Cardiac septum (tissue), 1 donor: ENCODE results near the gene MACROH2A2. TPM values are rescaled to one million over a fixed set of nuclear protein-coding genes. Genes with fewer than 3 reads are reported as not detected.
"Not testable (repeated sequence)": the region's sequence is repeated elsewhere in the genome, so short reads cannot be mapped to it uniquely, and the experiment has no call there.

ENCODE experiments used
- DNase-seq: peaks from one replicate; pipeline ENCODE4 v3.0.0-alpha.2; 2020; ENCODE audit warnings: low spot score
- intact Hi-C: fragments of 100-400 bp; cut with DNase I; formaldehyde crosslinking; loops from one replicate; pipeline ENCODE4 v1.14.0; 2022
- long read RNA-seq: library from polyadenylated mRNA; unstranded; transcript quantifications from one replicate; pipeline ENCODE4 v2.0.0, GENCODE V29; 2021
- total RNA-seq: library from RNA; stranded (reverse); fragmentation: NEBNext Ultra II Directional; extraction: Animal tissue kit (Norgen Biotek cat#: 25700); gene quantifications from one replicate; pipeline ENCODE4 v1.2.1, GENCODE V29; 2021
- donor health status: DM: no; HTN: no; CAD: no.

Gene MACROH2A2
- 15.3 TPM for total RNA-seq
- long read RNA-seq, transcript H2AFY2-201 (9 exons, 1,980 nt) = major isoform, 26 of 40 reads
- long read RNA-seq, partial matches to known transcripts = 4 of 40 reads
- long read RNA-seq, other reads (novel, unspliced or antisense) = 10 of 40 reads

DNA sequence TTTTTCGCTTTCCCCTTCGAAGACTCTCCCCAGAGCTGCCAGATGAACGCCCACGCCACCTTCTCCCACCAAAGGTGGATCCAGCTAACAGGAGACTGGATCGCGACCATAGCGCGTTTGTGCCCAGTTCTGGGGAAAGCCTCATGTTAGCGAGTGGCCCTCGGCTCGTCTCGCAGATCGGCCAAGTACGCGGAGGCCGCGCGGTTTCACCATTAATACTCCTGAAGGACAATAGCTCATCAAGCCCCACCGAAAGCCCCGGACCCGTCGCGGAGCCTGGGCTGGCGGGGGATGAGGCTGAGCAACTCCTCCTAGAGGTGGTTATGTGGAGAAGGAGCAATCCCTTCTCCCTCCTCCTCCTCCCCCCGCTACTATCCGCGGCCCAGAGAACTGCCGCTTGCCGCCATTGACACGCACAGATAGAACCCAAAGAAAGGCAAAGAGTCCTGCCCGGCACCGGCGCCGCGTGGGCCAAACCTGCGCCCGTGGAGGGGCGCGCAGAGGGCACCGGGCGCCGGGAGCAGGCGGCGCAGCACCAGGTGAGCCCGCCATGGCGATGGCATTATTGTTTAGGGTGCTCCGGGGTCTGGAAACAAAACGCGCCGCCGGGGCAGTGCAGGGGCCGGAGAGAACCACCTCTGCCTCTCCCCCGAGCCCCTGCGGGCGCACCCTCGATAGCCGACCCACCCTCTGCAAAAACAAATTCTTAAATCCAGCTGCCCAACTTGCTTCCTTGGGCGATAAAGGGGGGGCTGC is at the start of gene MACROH2A2:
Gene MACROH2A2, plus strand, starts transcription at position 385 of the 756 bp plus-strand sequence. CDS start 22,813 bp downstream, outside the sequence.
- intact Hi-C loops = no loop called here
- DNase-seq = peak; percentile 81

- intact Hi-C loops = no loop called here
- no peak for DNase-seq
These were observed 45.4 kb upstream of the MACROH2A2 start for GRCh38 chr10:70007116-70007820.

DNA sequence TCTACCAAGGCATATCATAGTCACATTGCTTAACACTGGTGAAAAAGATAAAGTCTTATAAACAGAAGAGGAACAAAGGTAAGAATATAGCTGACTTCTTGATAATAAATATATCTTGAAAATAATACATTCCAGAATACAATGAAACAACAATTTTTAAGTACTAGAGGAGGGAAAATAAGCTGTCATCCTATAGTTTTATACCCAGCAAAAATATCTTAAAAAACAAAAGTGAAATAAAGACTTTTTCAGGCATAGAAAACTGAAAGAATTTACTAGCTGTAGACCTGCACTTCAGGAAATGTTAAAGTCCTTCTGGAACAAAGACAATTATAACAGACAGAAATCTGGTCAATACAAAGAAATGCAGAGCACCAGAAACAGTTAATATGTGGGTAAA is 21.4 kb upstream of the MACROH2A2 start:
- no peak for DNase-seq
- intact Hi-C loops = no loop called here

DNA sequence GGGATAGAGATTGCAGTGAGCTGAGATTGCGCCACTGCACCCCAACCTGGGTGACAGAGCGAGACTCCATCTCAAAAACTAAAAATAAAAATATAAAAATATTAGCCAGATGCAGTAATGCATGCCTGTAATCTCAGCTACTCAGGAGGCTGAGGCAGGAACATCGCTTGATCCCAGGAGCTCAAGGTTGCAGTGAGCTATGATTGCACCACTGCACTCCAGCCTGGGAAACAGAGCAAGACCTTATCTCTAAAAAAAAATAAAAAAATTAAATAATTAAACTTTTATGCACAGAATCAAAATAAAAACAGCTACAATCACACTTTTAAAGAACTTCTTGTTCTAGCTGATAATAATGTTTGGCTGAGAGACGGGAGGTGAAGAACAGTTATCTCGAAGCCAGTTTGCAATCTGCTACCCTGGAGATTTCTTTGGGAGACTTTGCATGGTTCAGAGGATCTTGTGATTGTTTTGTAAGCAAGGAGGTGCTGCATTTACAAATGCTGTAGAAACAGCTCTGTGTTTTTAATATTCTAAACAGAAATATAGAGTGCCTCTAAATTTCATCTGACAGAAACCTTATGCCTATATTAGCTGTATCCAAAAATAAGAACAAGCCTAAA is 19.9 kb upstream of the MACROH2A2 start:
- intact Hi-C loops = no loop called here
- no peak for DNase-seq

DNA sequence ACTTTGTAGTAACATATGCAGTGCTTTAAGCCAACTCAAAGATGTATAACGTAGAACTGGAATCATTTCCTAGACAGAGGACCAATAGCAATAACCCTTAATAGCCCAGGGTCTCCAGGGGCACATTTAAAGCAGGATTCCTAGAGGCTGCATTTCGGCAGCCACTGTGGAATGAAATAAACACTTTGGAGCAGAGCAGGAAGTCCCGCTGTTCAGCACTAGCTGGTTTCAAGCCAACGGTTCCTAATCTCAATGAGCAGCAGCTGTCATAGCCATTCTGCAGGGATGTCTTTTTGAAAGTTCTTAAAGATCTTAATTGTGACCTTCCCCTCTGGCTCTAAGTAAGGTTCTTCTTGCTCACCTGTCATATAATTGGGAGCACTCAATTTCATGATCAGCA is 18.4 kb upstream of the MACROH2A2 start:
- intact Hi-C loops = no loop called here
- no peak for DNase-seq

DNA sequence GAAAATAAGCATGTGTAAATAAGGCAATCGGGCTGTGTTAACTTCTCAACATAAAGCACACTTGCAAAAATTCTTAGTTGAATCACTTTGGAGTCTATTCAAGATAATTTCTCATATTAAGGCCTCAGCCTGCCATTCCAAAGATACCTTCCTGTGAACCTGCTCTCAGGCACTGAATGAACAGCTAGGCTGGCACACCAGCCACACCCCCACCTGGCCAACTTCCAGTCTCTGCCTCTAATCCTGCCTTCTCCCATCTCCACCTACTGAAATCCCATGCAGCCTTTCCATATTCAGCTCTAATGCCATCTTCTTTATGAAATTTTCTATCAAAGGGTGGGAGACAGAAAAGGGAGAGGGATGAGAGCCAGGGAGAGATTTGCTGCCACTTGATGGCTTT is 17.1 kb upstream of the MACROH2A2 start:
- DNase-seq = no peak

GRCh38 chr10:70038923-70039322 is 13.7 kb upstream of the MACROH2A2 start:
- DNase-seq = no peak
- intact Hi-C loops = no loop called here

More for the DNA sequence above, 17.1 kb upstream of the MACROH2A2 start:
- intact Hi-C loops = no loop called here

GRCh38 chr10:70041016-70041415 is 11.6 kb upstream of the MACROH2A2 start:
- DNase-seq = no peak
- intact Hi-C loops = no loop called here

DNA sequence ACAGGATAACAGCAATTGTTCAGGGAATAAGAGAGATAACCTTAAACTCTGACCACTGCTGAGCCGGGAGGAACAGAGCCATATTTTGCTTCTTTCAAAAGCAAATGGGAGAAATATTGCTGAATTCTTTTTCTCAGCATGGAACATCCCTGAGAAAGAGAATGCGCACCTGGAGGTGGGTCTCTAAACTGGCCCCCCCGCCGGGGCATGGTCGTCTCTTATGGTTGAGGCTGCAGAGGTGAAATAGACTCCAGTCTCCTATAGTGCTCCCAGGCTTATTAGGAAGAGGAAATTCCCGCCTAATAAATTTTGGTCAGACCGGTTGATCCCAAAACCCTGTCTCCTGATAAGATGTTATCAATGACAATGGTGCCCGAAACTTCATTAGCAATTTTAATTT is 10.9 kb upstream of the MACROH2A2 start:
- intact Hi-C loops = not testable (repeated sequence)

DNA sequence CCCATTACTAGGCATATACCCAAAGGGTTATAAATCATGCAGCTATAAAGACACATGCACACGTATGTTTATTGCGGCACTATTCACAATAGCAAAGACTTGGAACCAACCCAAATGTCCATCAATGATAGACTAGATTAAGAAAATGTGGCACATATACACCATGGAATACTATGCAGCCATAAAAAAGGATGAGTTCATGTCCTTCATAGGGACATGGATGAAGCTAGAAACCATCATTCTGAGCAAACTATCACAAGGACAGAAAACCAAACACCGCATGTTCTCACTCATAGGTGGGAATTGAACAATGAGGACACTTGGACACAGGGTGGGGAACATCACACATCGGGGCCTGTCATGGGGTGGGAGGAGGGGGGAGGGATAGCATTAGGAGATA is 5.6 kb upstream of the MACROH2A2 start:
- intact Hi-C loops = not testable (repeated sequence)

More for the DNA sequence above, 10.9 kb upstream of the MACROH2A2 start:
- DNase-seq = not testable (repeated sequence)

DNA sequence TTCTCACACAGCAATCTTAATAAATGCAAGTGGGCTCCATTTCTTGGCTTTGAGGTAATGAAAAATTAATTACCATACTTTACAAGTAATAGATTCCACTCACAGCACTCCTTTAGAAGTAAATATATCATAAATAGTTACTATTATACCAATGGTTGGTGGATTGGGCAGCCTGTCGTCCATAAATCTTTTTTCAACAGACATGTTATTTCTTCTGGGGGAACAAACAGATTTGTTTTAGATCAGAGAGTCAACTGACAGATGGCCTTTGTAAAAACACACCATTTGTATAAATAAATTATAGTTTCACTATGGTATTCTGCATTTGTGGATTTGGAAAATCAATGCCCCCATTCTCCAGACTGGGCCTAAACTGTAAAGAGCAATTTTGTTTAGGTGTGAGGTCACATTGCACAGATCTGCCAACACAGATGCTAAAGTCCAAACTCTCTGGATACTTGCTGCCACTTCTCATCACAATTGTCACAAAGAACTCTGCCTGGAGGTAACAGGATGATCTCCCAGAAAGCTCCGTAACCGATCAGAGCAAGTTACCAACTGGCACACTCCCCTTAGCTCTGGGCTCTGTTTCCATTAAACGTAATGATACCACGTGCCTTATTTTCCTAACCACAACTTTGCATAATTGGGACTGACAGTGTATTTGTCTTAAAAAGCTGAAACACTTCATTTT is 4.5 kb upstream of the MACROH2A2 start:
- intact Hi-C loops = no loop called here

More for the DNA sequence above, 5.6 kb upstream of the MACROH2A2 start:
- DNase-seq = not testable (repeated sequence)

DNA sequence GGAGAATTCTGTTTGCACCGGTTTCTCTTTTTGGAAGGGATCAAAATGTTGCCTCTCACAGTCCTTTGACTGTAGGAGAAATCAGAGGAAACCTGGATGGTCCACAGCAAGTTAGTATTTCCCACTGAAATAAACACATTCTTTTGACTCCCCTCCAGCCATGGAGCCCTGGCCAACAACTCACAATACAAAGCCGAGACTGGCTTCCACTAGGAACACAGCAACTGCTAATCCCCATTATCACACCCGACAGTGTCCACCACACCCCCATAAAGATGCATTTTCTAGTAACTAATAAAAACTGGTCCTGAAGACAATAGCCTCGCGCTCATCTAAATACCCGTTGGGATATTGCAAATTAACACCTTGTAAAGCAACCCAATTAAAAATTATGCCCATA is 798 bp upstream of the MACROH2A2 start:
- intact Hi-C loops = no loop called here
- no peak for DNase-seq

More for the DNA sequence above, 4.5 kb upstream of the MACROH2A2 start:
- no peak for DNase-seq

GRCh38 chr10:70053218-70053840 is 683 bp downstream of the MACROH2A2 start:
- intact Hi-C loops = no loop called here
- no peak for DNase-seq

GRCh38 chr10:70053841-70054288 is 1.2 kb downstream of the MACROH2A2 start:
- no peak for DNase-seq
- intact Hi-C loops = no loop called here

GRCh38 chr10:70054902-70055301 is 2.3 kb downstream of the MACROH2A2 start:
- intact Hi-C loops = no loop called here
- DNase-seq = no peak

- DNase-seq = no peak
- intact Hi-C loops = no loop called here
These were observed 2.9 kb downstream of the MACROH2A2 start for GRCh38 chr10:70055550-70055949.

DNA sequence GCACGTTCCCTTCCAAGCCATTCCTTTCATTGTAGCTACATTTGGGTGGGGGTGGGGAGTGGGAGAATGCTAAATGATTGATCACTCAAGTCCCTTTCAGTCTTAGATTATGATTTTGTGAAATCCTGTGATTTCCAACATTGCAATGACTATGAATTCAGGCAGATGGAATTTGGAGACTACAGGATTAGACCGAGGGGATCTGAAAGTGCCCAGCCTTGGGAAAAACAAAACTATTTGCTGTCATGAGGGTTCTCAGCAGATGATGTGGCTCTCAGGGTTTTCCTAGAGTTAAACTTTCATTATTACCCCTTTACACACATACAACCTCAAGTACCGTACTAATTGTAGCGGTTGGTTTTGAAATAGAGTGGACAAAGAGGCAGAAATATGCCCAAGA is 4.7 kb downstream of the MACROH2A2 start:
- intact Hi-C loops = no loop called here
- no peak for DNase-seq

DNA sequence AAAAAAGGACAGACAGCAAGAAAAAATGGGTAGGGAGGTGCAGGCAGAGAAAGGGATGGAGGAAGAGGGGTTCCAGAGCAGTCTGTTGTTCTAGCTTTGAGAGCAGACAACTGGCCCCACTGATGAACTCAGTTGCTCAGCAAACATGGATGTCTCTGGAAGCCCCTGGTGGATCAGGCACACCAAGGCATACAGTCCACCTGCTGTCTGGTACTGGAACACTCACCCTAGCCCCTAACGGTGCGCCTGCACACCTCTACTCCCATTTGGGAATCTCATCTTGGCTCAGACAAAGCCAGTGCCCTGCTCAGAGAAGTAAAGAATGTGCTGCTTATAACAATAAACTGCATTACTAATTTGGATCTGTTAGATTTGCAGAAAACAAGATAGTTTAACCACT is 7.7 kb downstream of the MACROH2A2 start:
- DNase-seq = no peak
- intact Hi-C loops = no loop called here

DNA sequence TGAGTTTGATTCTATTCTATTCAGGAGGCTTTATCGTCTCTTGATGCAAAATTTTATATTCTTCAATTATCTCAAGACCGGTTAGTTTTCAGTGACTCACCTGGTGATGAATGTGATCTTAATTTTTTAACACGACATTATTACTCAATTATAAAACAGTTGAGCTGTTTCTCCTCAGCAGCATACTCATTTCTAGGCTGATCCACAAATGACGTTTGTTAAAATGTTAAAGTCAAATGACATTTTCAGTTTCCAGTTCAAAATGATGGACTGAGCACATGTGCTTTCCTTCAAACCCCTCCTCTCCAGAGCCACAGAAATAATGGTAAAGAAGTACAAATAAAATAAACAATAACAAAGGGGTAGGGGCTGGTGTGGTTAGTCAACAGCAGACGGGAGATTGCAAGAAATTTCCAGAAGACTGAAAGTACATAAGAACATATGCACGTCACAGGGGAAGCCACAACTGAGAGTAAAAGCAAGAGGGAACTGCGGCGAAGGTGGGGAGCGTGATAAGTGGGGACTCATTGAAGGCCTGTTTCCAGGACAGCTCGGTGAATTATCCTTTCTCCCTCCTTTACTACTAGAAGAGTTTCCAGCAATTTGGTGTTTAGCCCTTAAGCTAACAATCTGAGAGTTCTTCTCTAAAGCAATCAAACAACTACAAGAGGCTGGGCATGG is 10.9 kb downstream of the MACROH2A2 start:
- intact Hi-C loops = no loop called here
- DNase-seq = no peak
